ENCODE results near the gene ADRB1.

ADRB1 gene

DNA sequence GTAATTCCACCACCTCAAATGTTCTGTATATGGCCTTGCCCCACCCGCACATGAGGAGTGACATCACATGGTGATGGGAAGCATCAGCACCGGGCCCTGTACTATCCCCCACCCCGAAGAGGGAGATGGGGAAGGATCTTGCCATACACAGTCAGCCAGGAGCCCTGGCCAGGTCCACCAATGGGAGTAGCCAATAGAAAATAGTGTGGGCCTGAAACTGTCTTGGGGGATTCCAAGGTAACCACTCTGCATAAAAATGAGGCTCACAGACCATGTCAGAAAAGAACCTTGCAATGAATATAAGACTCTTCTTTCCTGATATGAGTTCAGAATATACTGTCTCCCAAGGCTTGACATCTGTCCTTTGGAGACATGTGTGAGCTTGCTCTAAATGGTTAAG, 51.1 kb downstream of the ADRB1 start:
- no peak for DNase-seq (ENCODE audit: low spot score)

DNA sequence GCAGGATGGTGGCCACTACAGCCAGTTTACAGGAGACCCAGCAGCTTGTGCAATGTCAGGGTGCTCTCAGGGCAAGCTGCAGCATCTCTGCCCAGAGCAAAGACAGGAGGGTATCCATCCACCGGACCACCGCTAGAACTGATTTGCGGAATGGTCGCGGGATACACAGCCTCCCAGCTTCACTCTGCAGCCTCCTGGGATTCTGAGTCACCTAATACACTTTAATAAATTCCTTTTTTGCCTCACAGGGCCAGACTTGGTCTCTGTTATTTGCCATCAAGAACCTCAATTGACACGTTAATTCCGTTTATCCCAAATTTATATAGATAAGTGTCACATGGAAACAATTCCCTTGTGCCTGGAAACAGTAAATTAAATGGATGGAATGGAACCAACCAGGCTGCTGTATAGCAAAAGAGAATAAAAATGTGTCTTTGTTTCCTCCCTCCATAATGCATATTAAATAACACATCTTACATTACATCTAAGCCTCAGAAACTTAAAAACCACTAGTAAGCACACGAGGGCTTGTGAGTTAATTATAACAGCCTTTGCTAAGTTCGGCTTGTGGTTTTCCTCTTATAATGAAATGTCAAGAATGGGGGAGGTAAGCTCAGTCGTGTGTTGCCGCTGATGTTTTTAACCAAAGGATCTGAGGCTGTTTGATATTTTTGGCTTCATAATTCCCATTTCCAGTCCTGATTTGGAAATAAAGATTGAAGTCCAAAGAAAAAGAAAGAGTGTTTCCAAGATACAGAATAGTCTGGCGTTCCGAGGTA, 52.1 kb downstream of the ADRB1 start:
- DNase-seq (ENCODE audit: low spot score), result no peak
